GM12891 (cell line): ENCODE measurements around the gene GAA.

Experiments used
- PAX5 ChIP-seq: IDR thresholded peaks from 2 replicates; pipeline ENCODE4 v1.6.1; 2011; ENCODE audit warnings: low read length, moderate library complexity, mild to moderate bottlenecking; ENCODE audit not compliant: insufficient read depth, severe bottlenecking
- POLR2A ChIP-seq: IDR thresholded peaks from 2 replicates; pipeline ENCODE4 v1.6.1; 2011; ENCODE audit warnings: low read depth, low read length, control low read depth
- POLR2AphosphoS5 ChIP-seq: IDR thresholded peaks from 2 replicates; pipeline ENCODE4 v1.6.1; 2011; ENCODE audit warnings: low read depth, low read length, control low read depth
- SPI1 ChIP-seq: IDR thresholded peaks from 2 replicates; pipeline ENCODE4 v1.6.1; 2011; ENCODE audit warnings: low read depth, low read length, control low read depth
- TAF1 ChIP-seq: IDR thresholded peaks from 2 replicates; pipeline ENCODE4 v1.6.1; 2011; ENCODE audit warnings: low read depth, low read length, control low read depth

DNA sequence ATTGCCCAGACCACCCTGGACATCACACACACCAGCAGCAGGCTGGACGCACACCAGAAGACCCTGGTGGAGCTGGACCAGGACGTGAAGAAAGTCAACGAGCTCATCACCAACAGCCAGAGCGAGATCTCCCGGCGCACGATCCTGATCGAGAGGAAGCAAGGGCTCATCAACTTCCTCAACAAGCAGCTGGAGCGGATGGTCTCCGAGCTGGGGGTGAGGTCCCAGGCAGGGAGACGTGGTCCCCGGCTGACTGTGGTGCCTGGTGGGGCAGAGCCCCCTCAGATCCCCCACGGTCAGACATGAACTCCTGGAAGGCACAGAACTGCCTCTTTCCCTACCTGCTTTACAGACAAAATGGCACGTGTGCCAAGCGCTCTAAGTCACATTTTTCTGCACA lies 16.6 kb upstream of the GAA start:
- TF ChIP-seq POLR2A (no peak), POLR2AphosphoS5 (no peak), TAF1 (no peak), PAX5 (no peak), SPI1 (no peak)
